ENCODE results near the gene PGPEP1.
A peak's percentile ranks its signal among the peaks of the same experiment; 100 is the strongest.

PGPEP1 gene

DNA sequence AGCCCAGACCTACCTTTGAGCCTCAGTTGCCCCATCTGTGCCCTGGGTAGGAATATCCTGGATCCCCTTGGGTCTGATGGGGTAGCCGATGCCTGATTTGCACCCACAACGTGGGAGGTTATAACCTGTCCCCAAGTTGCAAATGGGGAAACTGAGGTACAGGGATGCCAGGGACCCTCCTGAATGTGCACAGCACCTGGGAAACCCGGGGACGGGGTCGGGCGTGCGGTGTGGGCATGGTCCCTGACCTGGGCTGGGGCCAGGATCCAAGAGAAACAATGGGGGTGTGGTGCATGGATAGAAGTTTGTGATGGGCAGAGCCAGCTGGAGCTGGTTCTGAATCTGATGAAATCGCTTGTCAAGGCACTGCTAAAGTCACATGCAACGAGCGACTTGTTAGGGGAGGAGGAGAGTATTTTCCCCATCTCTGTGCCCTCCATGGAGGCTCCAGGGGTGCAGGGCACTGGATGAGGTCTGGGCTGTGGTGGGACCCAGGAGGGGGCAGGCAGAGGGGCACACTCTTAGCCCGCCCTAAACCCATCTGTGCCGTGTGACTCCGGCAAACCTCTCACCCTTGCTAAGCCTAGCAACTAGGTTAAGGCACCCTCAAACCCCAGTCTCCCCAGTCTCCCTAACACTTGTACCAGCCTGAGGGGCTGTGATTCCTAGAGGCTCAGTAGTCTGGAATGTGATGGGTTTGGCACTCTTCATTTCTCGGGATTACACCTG is 46.3 kb downstream of the PGPEP1 start:
- no peaks in the 10 kb centered on the region for H3K27me3 ChIP-seq (ENCODE audit: insufficient read depth, low read length, poor library complexity, severe bottlenecking)
- TF ChIP-seq EZH2phosphoT487 (IDR thresholded peaks at IDR 0.05; ENCODE audit: borderline replicate concordance): no peak
- TF ChIP-seq, protein P1, sequence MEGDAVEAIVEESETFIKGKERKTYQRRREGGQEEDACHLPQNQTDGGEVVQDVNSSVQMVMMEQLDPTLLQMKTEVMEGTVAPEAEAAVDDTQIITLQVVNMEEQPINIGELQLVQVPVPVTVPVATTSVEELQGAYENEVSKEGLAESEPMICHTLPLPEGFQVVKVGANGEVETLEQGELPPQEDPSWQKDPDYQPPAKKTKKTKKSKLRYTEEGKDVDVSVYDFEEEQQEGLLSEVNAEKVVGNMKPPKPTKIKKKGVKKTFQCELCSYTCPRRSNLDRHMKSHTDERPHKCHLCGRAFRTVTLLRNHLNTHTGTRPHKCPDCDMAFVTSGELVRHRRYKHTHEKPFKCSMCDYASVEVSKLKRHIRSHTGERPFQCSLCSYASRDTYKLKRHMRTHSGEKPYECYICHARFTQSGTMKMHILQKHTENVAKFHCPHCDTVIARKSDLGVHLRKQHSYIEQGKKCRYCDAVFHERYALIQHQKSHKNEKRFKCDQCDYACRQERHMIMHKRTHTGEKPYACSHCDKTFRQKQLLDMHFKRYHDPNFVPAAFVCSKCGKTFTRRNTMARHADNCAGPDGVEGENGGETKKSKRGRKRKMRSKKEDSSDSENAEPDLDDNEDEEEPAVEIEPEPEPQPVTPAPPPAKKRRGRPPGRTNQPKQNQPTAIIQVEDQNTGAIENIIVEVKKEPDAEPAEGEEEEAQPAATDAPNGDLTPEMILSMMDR (conservative IDR thresholded peaks at IDR 0.05; ENCODE audit: low read length): no peak
- H3F3A ChIP-seq (ENCODE audit: low read depth): no peaks in the 10 kb centered on the region
- H3K4me3 ChIP-seq (ENCODE audit: low read length, poor library complexity, severe bottlenecking): no peak overlapping the region
- no peak overlapping the region for H2AFZ ChIP-seq (ENCODE audit: low read length)
- H3K4me1 ChIP-seq (ENCODE audit: insufficient read depth, low read length, poor library complexity, severe bottlenecking): no peaks in the 10 kb centered on the region
- H3K9ac ChIP-seq (ENCODE audit: low read depth, low read length, poor library complexity, severe bottlenecking): no peak overlapping the region
- no peaks in the 10 kb centered on the region for H4K20me1 ChIP-seq (ENCODE audit: insufficient read depth, low read length, poor library complexity, severe bottlenecking)
- H3K9me3 ChIP-seq (ENCODE audit: insufficient read depth, low read depth, low read length): no peaks in the 10 kb centered on the region
- H3K79me2 ChIP-seq (ENCODE audit: insufficient read depth, low read length): no peaks in the 10 kb centered on the region
- no peaks in the 10 kb centered on the region for H3K9me2 ChIP-seq (replicated peaks; ENCODE audit: low read depth, low read length)
- no peak overlapping the region for H3K4me2 ChIP-seq (ENCODE audit: low read depth, low read length, poor library complexity, severe bottlenecking)
- no peaks in the 10 kb centered on the region for H3K36me3 ChIP-seq (ENCODE audit: insufficient read depth, low read length)

DNA sequence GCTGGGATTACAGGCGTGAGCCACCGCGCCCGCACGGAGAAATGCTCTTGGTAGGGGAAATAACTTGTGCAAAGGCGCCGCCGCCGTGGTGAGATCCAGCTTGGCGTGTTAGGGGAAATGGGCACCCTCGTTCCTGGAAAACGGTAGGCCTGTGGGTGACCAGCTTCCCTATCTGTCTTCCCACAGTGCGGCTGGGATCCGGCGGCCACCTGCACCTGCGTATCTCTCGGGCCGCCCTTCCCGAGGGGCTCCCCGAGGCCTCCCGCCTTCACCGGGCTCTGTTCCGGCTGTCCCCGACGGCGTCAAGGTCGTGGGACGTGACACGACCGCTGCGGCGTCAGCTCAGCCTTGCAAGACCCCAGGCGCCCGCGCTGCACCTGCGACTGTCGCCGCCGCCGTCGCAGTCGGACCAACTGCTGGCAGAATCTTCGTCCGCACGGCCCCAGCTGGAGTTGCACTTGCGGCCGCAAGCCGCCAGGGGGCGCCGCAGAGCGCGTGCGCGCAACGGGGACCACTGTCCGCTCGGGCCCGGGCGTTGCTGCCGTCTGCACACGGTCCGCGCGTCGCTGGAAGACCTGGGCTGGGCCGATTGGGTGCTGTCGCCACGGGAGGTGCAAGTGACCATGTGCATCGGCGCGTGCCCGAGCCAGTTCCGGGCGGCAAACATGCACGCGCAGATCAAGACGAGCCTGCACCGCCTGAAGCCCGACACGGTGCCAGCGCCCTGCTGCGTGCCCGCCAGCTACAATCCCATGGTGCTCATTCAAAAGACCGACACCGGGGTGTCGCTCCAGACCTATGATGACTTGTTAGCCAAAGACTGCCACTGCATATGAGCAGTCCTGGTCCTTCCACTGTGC is 47.9 kb downstream of the PGPEP1 start:
- H3K4me3 ChIP-seq (ENCODE audit: low read length, poor library complexity, severe bottlenecking): peak overlapping the region; percentile 50
- TF ChIP-seq EZH2phosphoT487 (IDR thresholded peaks at IDR 0.05; ENCODE audit: borderline replicate concordance): no peak
- TF ChIP-seq, protein P1 (conservative IDR thresholded peaks at IDR 0.05; ENCODE audit: low read length): peak; percentile 84
- H3F3A ChIP-seq (ENCODE audit: low read depth): no peaks in the 10 kb centered on the region
- H3K9me3 ChIP-seq (ENCODE audit: insufficient read depth, low read depth, low read length): no peaks in the 10 kb centered on the region
- H3K36me3 ChIP-seq (ENCODE audit: insufficient read depth, low read length): no peaks in the 10 kb centered on the region
- no peaks in the 10 kb centered on the region for H4K20me1 ChIP-seq (ENCODE audit: insufficient read depth, low read length, poor library complexity, severe bottlenecking)
- no peak overlapping the region for H3K9ac ChIP-seq (ENCODE audit: low read depth, low read length, poor library complexity, severe bottlenecking)
- H2AFZ ChIP-seq (ENCODE audit: low read length): peak overlapping the region; percentile 76
- no peaks in the 10 kb centered on the region for H3K79me2 ChIP-seq (ENCODE audit: insufficient read depth, low read length)
- H3K4me1 ChIP-seq (ENCODE audit: insufficient read depth, low read length, poor library complexity, severe bottlenecking): no peaks in the 10 kb centered on the region
- no peaks in the 10 kb centered on the region for H3K27me3 ChIP-seq (ENCODE audit: insufficient read depth, low read length, poor library complexity, severe bottlenecking)
- peak overlapping the region; percentile 55 for H3K4me2 ChIP-seq (ENCODE audit: low read depth, low read length, poor library complexity, severe bottlenecking)
- no peaks in the 10 kb centered on the region for H3K9me2 ChIP-seq (replicated peaks; ENCODE audit: low read depth, low read length)

DNA sequence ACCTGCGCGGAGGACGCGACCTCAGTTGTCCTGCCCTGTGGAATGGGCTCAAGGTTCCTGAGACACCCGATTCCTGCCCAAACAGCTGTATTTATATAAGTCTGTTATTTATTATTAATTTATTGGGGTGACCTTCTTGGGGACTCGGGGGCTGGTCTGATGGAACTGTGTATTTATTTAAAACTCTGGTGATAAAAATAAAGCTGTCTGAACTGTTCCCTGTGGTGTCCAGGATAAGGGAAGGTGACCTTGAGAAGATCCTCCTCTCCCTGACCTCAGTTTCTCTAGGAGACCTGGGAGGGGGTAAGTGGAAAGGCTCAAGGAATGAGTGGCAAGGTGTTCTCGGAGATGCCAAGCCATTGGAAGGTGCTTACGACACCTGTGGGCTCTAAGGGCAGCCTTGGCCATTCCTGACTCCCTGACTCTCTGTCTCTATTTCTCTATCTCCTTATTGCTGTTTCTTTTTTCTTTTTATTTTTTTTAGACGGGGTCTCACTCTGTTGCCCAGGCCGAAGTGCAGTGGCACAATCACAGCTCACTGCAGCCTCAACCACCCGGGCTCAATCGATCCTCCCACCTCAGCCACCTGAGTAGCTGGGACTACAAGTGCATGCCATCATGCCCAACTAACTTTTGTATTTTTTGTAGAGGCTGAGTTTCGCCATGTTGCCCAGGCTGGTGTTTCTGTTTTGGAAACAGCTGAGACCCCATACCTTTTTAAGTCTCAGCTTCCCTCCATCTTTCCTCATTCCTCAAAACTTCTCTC is 48.7 kb downstream of the PGPEP1 start:
- peak overlapping the region; percentile 55 for H3K4me2 ChIP-seq (ENCODE audit: low read depth, low read length, poor library complexity, severe bottlenecking)
- no peaks in the 10 kb centered on the region for H3K9me2 ChIP-seq (replicated peaks; ENCODE audit: low read depth, low read length)
- no peaks in the 10 kb centered on the region for H3K79me2 ChIP-seq (ENCODE audit: insufficient read depth, low read length)
- H4K20me1 ChIP-seq (ENCODE audit: insufficient read depth, low read length, poor library complexity, severe bottlenecking): no peaks in the 10 kb centered on the region
- H3K9ac ChIP-seq (ENCODE audit: low read depth, low read length, poor library complexity, severe bottlenecking): no peak overlapping the region
- no peaks in the 10 kb centered on the region for H3F3A ChIP-seq (ENCODE audit: low read depth)
- no peaks in the 10 kb centered on the region for H3K4me1 ChIP-seq (ENCODE audit: insufficient read depth, low read length, poor library complexity, severe bottlenecking)
- H3K36me3 ChIP-seq (ENCODE audit: insufficient read depth, low read length): no peaks in the 10 kb centered on the region
- TF ChIP-seq EZH2phosphoT487 (IDR thresholded peaks at IDR 0.05; ENCODE audit: borderline replicate concordance): no peak
- TF ChIP-seq, protein P1 (conservative IDR thresholded peaks at IDR 0.05; ENCODE audit: low read length): no peak
- peak overlapping the region; percentile 50 for H3K4me3 ChIP-seq (ENCODE audit: low read length, poor library complexity, severe bottlenecking)
- H3K27me3 ChIP-seq (ENCODE audit: insufficient read depth, low read length, poor library complexity, severe bottlenecking): no peaks in the 10 kb centered on the region
- H3K9me3 ChIP-seq (ENCODE audit: insufficient read depth, low read depth, low read length): no peaks in the 10 kb centered on the region
- peak overlapping the region; percentile 76; the same call in 1 of the 2 replicates for H2AFZ ChIP-seq (ENCODE audit: low read length)

All from Loucy (cell line).